Measurements from ENCODE around the gene GNAQ.

Gene GNAQ

GRCh38 chr9:77974434-77974833 lies 57.2 kb downstream of the GNAQ start:
- no peak for DNase-seq (ENCODE audit: low spot score)

GRCh38 chr9:77969083-77969482 lies 62.5 kb downstream of the GNAQ start:
- DNase-seq (ENCODE audit: low spot score), result no peak

GRCh38 chr9:77968506-77968905 lies 63.1 kb downstream of the GNAQ start:
- no peak for DNase-seq (ENCODE audit: low spot score)

- no peak for DNase-seq (ENCODE audit: low spot score)
Measured at GRCh38 chr9:77966718-77967117, 64.9 kb downstream of the GNAQ start.

GRCh38 chr9:77965445-77966123 lies 66.0 kb downstream of the GNAQ start:
- DNase-seq (ENCODE audit: low spot score), result no peak

GRCh38 chr9:77964258-77964657 lies 67.4 kb downstream of the GNAQ start:
- no peak for DNase-seq (ENCODE audit: low spot score)

GRCh38 chr9:77961541-77961940 lies 70.1 kb downstream of the GNAQ start:
- no peak for DNase-seq (ENCODE audit: low spot score)

GRCh38 chr9:77960356-77961153 lies 71.1 kb downstream of the GNAQ start:
- no peak for DNase-seq (ENCODE audit: low spot score)

GRCh38 chr9:77959803-77960202 lies 71.8 kb downstream of the GNAQ start:
- no peak for DNase-seq (ENCODE audit: low spot score)

- DNase-seq (ENCODE audit: low spot score), result no peak
Measured at GRCh38 chr9:77957652-77958051, 74.0 kb downstream of the GNAQ start.

- no peak for DNase-seq (ENCODE audit: low spot score)
Measured at GRCh38 chr9:77956555-77956954, 75.1 kb downstream of the GNAQ start.

GRCh38 chr9:77954666-77955015 lies 77.0 kb downstream of the GNAQ start:
- DNase-seq (ENCODE audit: low spot score), result no peak

- DNase-seq (ENCODE audit: low spot score), result no peak
Measured at GRCh38 chr9:77954013-77954665, 77.5 kb downstream of the GNAQ start.

GRCh38 chr9:77953590-77953989 lies 78.0 kb downstream of the GNAQ start:
- no peak for DNase-seq (ENCODE audit: low spot score)

GRCh38 chr9:77952635-77953328 lies 78.8 kb downstream of the GNAQ start:
- DNase-seq (ENCODE audit: low spot score), result no peak

GRCh38 chr9:77951369-77951768 lies 80.2 kb downstream of the GNAQ start:
- no peak for DNase-seq (ENCODE audit: low spot score)

GRCh38 chr9:77949751-77950436 lies 81.7 kb downstream of the GNAQ start:
- no peak for DNase-seq (ENCODE audit: low spot score)

GRCh38 chr9:77947651-77948050 lies 84.0 kb downstream of the GNAQ start:
- DNase-seq (ENCODE audit: low spot score), result no peak

- DNase-seq (ENCODE audit: low spot score), result no peak
Measured at GRCh38 chr9:77946969-77947620, 84.5 kb downstream of the GNAQ start.

GRCh38 chr9:77946296-77946695 lies 85.3 kb downstream of the GNAQ start:
- no peak for DNase-seq (ENCODE audit: low spot score)

GRCh38 chr9:77945798-77946197 lies 85.8 kb downstream of the GNAQ start:
- DNase-seq (ENCODE audit: low spot score), result no peak

Measured in NAMALWA (cell line).